GM19351 (cell line): Measurements from ENCODE around the gene UBE3A.

Experiments used
- ATAC-seq: cut with Tn5 transposase; IDR thresholded peaks from one replicate; pipeline ENCODE4 v1.9.1; 2021; ENCODE audit warnings: mild to moderate bottlenecking, moderate library complexity; ENCODE audit not compliant: unreplicated experiment

UBE3A gene

DNA sequence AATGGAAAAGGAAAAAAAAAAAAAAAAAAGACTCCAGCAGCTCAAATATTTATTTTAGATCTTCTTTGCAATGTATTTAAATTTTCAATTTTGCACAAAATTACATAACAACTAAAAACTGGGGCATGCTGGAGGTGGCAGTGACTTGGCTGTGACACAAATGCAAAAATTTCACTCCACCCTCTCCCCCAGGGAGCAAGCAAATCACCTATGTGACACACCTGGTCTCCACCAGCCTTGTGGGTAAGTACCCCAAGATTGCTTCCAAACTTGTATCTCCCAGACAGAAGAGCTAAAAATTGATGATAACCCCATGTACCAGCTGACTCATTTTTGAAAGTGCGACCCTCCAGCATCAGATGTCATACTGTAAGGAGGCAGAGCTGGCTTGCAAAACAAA is 32.0 kb downstream of the UBE3A start:
- ATAC-seq = no peak

GRCh38 chr15:25406261-25406660 is 32.6 kb downstream of the UBE3A start:
- ATAC-seq = no peak

GRCh38 chr15:25403771-25404170 is 35.1 kb downstream of the UBE3A start:
- peak; percentile 47 for ATAC-seq

DNA sequence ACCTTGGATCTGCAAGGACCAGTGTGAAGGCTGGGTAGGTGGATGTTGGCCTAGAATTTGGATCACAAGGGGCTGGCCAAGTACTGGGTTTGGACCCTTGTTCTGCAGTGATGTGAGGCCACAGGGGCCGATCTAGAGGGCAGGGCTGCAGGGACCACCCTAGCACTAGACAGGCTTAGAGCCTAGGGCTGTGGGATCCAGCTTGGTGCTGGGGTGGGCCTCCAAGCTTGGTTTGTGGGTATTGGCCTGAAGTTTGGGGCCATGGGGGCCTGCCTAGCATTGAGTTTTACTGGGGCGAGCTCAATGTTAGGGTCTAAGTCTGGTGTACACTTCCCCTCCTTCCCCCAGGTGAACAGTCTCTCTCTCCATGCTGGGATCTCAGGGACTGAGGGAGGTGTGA is 36.5 kb downstream of the UBE3A start:
- no peak for ATAC-seq

DNA sequence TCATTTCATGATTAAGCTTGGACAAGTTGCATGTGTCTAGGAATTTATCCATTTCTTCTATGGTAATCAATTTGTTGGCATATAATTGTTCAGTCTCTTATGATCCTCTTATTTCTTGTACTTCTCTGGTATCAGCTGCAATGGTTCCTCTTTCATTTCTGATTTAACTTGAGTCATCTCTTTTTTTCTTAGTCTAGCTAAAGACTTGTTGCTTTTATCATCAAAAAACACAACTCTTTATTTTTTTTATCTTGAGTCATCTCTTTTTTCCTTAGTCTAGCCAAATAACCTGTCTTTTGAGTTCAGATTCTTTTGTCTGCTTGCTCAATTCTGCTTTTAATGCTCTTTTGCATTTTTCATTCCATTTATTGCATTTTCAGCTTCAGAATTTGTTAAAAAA is 37.3 kb downstream of the UBE3A start:
- no peak for ATAC-seq

DNA sequence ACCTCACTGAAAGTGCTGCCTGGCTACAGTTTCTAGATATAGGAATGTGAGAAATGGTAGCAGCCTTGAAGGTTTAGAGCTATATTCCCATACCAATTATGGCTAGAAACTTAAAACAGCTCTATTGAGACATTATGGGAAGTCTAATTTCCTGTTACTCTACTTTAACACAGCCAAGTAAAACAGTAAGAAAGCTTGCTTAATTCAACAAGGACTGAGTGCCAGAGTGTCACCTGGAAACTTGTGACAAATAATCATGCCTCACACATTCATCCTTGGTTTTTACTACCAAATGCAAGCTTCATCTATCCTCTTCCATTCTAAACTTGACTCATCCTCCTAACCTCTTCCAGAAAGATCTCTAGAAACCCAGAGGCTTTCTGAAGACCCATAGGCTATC is 41.7 kb downstream of the UBE3A start:
- ATAC-seq = no peak

- no peak for ATAC-seq
These were observed 43.9 kb downstream of the UBE3A start for GRCh38 chr15:25394898-25395297.

DNA sequence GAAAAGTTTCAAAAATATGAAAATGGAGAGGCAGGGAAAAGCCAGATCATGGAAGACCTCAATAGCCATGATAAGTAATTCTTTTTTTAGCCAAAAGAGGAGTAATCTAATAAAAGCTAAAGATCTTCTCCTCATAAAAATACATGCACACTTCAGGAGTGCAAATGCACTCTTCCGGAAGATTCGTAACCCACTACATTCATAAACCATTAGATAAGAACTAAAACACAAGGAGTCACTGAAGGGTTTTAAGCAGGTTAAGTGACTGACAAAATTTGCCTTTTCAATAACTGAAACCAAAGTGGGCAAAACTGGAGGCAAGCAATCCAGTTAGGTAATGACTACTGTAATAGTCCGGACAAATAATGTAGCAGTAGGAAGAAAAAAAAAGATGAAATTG is 46.0 kb downstream of the UBE3A start:
- no peak for ATAC-seq

GRCh38 chr15:25391971-25392721 is 46.7 kb downstream of the UBE3A start:
- no peak for ATAC-seq

DNA sequence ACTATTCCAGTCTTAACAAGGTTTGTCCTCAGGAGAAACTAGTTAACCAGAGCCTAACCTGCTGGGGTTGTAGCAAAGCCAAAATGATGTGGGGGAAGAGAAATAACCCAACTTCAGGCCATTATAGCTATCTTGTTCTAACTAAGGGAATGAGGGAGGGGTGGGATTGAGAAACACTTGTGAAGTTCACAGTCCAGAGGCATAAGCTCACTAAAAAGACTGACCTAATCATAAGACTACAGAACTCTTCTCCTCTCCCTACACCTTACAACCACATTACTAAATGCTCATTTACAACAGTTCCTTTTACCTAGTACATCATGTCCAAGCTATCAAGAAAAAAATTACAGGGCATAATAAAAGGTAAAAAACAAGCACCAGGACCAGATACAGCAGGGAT is 52.8 kb downstream of the UBE3A start:
- ATAC-seq = no peak

- no peak for ATAC-seq
These were observed 57.2 kb downstream of the UBE3A start for GRCh38 chr15:25381579-25381978.

GRCh38 chr15:25378501-25378901 is 60.3 kb downstream of the UBE3A start:
- ATAC-seq = no peak

DNA sequence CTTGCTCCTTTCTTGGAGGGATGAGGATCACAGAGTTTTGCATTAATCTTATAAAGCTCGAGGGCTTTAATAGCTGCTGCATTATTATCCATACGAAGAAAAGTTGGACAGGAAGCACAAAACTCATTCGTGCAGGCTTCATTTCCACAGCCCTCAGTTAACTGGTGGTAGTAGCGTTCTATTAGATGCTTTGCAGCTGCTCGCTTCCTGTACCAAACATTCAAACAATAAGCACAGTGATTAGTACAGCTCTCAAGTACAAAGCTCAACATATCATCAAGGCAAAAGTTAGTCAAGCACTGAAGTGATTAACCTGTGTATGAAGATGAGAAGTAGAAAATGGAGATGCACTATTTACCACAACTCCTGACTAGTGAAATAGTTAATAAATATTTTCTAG is 63.3 kb downstream of the UBE3A start:
- ATAC-seq = no peak

DNA sequence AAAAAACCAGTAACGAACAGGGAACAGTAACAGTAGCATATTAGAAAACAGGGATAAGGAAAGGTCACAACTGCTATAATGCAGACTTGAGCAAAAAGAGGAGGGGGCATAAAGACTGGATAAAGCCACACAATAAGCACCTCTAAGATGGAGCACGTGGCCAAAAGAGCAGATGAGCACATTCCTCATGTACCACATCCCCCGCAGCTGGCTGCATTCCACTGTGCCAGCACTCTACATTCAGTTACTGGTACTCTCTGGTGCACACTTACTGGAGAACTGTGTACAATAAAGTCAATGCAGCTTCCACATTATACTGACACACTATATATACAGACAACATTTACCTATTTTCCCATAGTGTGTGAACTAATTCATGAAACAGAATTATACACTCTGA is 64.7 kb downstream of the UBE3A start:
- ATAC-seq = no peak

DNA sequence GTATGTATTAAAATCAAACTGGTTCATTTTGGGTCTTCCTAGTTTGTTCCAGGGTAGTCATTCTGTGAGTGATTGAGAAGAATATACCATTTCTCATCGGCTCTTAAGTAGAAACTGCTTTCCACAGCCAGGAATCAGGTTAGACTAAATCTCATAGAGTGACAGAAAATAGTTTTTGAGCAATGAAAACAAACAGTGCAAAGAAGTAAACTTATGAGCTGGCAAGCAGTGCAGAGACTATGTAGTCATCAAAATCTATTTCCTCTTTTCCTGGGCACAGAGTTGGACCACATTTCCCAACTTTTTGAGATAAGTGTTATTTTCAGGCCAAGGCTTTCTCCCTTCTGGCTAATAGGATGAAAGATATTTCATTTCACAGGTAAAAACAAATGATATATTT is 66.5 kb downstream of the UBE3A start:
- no peak for ATAC-seq

- ATAC-seq = no peak
These were observed 70.0 kb downstream of the UBE3A start for GRCh38 chr15:25368850-25369249.

DNA sequence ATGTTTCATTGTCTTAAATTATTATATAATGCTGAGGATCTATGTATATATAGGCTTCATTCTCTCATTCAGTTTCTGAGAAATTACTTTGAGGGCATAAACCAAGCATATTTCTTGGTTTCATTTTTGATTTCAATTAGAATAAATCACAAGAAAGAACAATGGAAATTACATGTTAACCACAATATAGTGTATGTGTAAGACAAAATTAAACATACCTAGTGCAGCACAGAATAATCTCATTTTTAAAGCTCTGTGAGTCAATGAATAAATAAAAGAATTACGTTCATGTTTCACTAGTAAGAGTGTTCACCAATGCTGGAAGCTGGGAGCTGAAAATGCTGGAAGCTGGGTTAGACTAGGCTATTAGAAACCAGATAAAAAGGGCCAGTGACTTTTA is 72.8 kb downstream of the UBE3A start:
- ATAC-seq = no peak

GRCh38 chr15:25362545-25362944 is 76.3 kb downstream of the UBE3A start:
- no peak for ATAC-seq

DNA sequence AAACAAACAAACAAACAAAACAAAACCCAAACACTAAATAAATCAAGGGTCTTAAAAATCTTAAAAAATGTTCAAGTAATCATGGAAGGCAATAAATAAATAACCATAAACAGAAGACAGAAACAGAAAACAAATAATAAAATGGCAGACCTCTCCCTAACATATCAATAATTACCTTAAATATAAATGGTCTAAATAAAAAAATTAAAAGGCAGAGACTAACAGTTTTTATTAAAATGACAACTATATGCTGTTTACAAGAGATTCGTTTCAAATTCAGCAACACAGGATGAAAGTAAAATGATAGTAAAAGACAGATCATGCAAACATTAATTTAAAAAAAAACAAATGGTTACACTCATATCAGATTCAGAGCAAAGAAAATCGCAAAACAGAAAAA is 91.1 kb downstream of the UBE3A start:
- no peak for ATAC-seq

- ATAC-seq = no peak
These were observed 92.5 kb downstream of the UBE3A start for GRCh38 chr15:25346371-25346770.

DNA sequence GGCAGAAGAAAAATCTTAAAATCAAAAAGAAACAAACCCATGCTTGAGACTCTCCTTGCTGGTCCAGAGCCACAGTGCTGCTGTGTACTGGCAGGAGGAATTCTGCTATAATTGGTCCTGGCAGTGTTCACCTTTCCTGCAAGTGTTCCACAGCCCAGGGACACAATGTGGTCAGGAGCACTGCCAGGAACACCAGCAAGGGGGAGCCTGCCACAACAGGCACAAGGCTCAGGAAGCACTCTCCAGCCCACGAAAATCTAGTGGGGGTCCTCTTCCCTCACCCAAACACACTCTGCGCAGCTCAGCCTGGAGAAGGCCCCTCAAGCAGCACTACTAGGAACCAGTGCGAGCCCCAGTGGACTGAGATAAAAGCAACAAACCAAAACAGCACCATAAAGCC is 92.9 kb downstream of the UBE3A start:
- ATAC-seq = no peak

- no peak for ATAC-seq
These were observed 96.2 kb downstream of the UBE3A start for GRCh38 chr15:25342629-25343028.

DNA sequence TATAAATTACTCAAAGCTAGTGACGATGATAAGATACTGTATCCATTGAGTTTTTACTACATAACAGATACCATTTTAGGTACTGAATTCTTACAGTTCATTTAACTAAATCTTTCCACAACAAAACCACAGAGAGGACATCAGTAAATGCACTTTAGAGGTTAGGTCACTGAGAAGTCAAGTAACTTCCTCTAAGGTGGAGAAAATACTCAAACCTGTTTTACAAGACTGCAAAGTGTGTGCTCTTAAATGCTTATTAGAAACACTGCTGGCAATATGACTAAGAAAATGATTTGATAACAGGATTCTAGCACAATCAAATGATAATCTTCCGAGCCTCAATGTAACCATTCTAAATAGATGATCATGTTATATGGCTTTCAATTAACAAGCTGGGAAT is 99.4 kb downstream of the UBE3A start:
- no peak for ATAC-seq
